Activated CD4-positive, alpha-beta T cell treated with anti-CD3 and anti-CD28 coated beads, Interleukin-2, amount 50 U/mL, for 4 hours (primary cell): ENCODE measurements around the gene GLRX3.

Source experiments
- DNase-seq, 2 experiments: peaks; one replicate each; pipeline ENCODE4 v3.0.0-alpha.2; 2020

GLRX3 gene

GRCh38 chr10:130137659-130138478 lies 1.7 kb downstream of the GLRX3 start:
- DNase-seq, result no peak

GRCh38 chr10:130138479-130138866 lies 2.3 kb downstream of the GLRX3 start:
- peak in 1 of 2 experiments; percentile 12 for DNase-seq

- DNase-seq, result no peak
Measured at GRCh38 chr10:130140425-130140824, 4.2 kb downstream of the GLRX3 start.

- DNase-seq, result no peak
Measured at GRCh38 chr10:130141038-130141437, 4.8 kb downstream of the GLRX3 start.

- no peak for DNase-seq
Measured at GRCh38 chr10:130141460-130141859, 5.3 kb downstream of the GLRX3 start.

GRCh38 chr10:130141878-130142277 lies 5.7 kb downstream of the GLRX3 start:
- no peak for DNase-seq

- DNase-seq, result no peak
Measured at GRCh38 chr10:130146042-130146441, 9.9 kb downstream of the GLRX3 start.

- no peak for DNase-seq
Measured at GRCh38 chr10:130159192-130159794, 23.1 kb downstream of the GLRX3 start.

GRCh38 chr10:130160775-130161174 lies 24.6 kb downstream of the GLRX3 start:
- no peak for DNase-seq

GRCh38 chr10:130161331-130161730 lies 25.1 kb downstream of the GLRX3 start:
- DNase-seq, result no peak

GRCh38 chr10:130167193-130167592 lies 31.0 kb downstream of the GLRX3 start:
- DNase-seq, result no peak

- no peak for DNase-seq
Measured at GRCh38 chr10:130167707-130168106, 31.5 kb downstream of the GLRX3 start.

- DNase-seq, result no peak
Measured at GRCh38 chr10:130169136-130169859, 33.1 kb downstream of the GLRX3 start.

- DNase-seq, result no peak
Measured at GRCh38 chr10:130171196-130171595, 35.0 kb downstream of the GLRX3 start.

- no peak for DNase-seq
Measured at GRCh38 chr10:130174328-130174727, 38.1 kb downstream of the GLRX3 start.

GRCh38 chr10:130175074-130175473 lies 38.9 kb downstream of the GLRX3 start:
- no peak for DNase-seq

GRCh38 chr10:130177250-130177649 lies 41.1 kb downstream of the GLRX3 start:
- DNase-seq, result no peak

GRCh38 chr10:130179640-130180039 lies 43.4 kb downstream of the GLRX3 start:
- peak in 1 of 2 experiments; percentile 32 for DNase-seq

GRCh38 chr10:130180416-130180815 lies 44.2 kb downstream of the GLRX3 start:
- DNase-seq, result no peak

- no peak for DNase-seq
Measured at GRCh38 chr10:130181858-130182257, 45.7 kb downstream of the GLRX3 start.

- no peak for DNase-seq
Measured at GRCh38 chr10:130185591-130185990, 49.4 kb downstream of the GLRX3 start.

- DNase-seq, result no peak
Measured at GRCh38 chr10:130188195-130189175, 52.3 kb downstream of the GLRX3 start.
